Panc1 (cell line): ENCODE results near the gene DPP7. TPM values are rescaled to one million over a fixed set of nuclear protein-coding genes. Genes with fewer than 3 reads are reported as not detected.

Experiments used
- ATAC-seq: fragments of 200-7000 bp; cut with Tn5 transposase; 2 replicates; pipeline ENCODE4 v1.9.1; 2020; ENCODE audit warnings: mild to moderate bottlenecking, moderate library complexity
- BruUV-seq: library from RNA; stranded (reverse); fragments of 400-500 nt; replicated peaks from 2 replicates; lab custom pipeline; 2021; lab: Mats Ljungman, UMichigan
- CTCF ChIA-PET: fragments of 300-600 bp; sonication (Branson Sonifier 250); formaldehyde crosslinking; loops from one replicate; lab custom pipeline; 2022; ENCODE audit warnings: antibody characterized with exemption; lab: Charles Lee
- POLR2A ChIA-PET: fragments of 300-600 bp; sonication (Branson Sonifier 250); formaldehyde crosslinking; loops from one replicate; lab custom pipeline; 2022; ENCODE audit warnings: antibody characterized with exemption; lab: Charles Lee
- DNase-seq: peaks from one replicate; pipeline ENCODE4 v3.0.0-alpha.2; 2010; ENCODE audit warnings: low read depth, low spot score
- H3K27ac ChIP-seq: 2 replicates; pipeline ENCODE4 v1.5.1; 2011; ENCODE audit warnings: mild to moderate bottlenecking, low read length, inconsistent platforms
- H3K27me3 ChIP-seq: fragments of 200-500 bp; sonication (Bioruptor generic); 2 replicates; pipeline ENCODE4 v1.6.0; 2014; ENCODE audit warnings: low read length, inconsistent platforms; ENCODE audit not compliant: control insufficient read depth, insufficient read depth
- H3K36me3 ChIP-seq: fragments of 200-500 bp; sonication (Bioruptor generic); 2 replicates; pipeline ENCODE4 v1.5.1; 2014; ENCODE audit warnings: inconsistent platforms, mild to moderate bottlenecking, low read length, moderate library complexity; ENCODE audit not compliant: control insufficient read depth, insufficient read depth
- H3K4me1 ChIP-seq: 2 replicates; pipeline ENCODE4 v1.5.1; 2011; ENCODE audit warnings: inconsistent platforms, mild to moderate bottlenecking, low read length, moderate library complexity; ENCODE audit not compliant: control insufficient read depth, insufficient read depth
- H3K4me3 ChIP-seq, 2 experiments: 2 replicates each; pipeline ENCODE4 v1.5.1; 2011 to 2012; ENCODE audit warnings: low read depth in 2 of 2, low read length in 2 of 2, mild to moderate bottlenecking in 2 of 2, inconsistent platforms in 1 of 2, moderate library complexity in 1 of 2
- H3K9me3 ChIP-seq: fragments of 200-500 bp; sonication (Bioruptor generic); 2 replicates; pipeline ENCODE4 v1.5.1; 2014; ENCODE audit warnings: low read depth, mild to moderate bottlenecking, inconsistent platforms, low read length, moderate library complexity; ENCODE audit not compliant: control insufficient read depth, insufficient read depth
- CTCF ChIP-seq: fragments of 450-650 bp; IDR thresholded peaks from 2 replicates; pipeline ENCODE4 v1.5.1; 2017; ENCODE audit warnings: mild to moderate bottlenecking
- POLR2AphosphoS5 ChIP-seq: IDR thresholded peaks from 2 replicates; pipeline ENCODE4 v1.6.1; 2012; ENCODE audit warnings: mild to moderate bottlenecking, low read depth, low read length, moderate library complexity
- REST ChIP-seq, 2 experiments: IDR thresholded peaks; 2 replicates each; pipeline ENCODE4 v1.6.1; 2011 to 2012; ENCODE audit warnings: low read depth in 2 of 2, control low read depth in 1 of 2, low read length in 1 of 2, mild to moderate bottlenecking in 1 of 2, moderate library complexity in 1 of 2; ENCODE audit not compliant: insufficient read depth in 1 of 2
- SIN3A ChIP-seq: IDR thresholded peaks from 2 replicates; pipeline ENCODE4 v1.6.1; 2012; ENCODE audit warnings: low read depth, mild to moderate bottlenecking, low read length, moderate library complexity, borderline replicate concordance; ENCODE audit not compliant: insufficient read depth
- TCF7L2 ChIP-seq: IDR thresholded peaks from 2 replicates; pipeline ENCODE4 v1.6.1; 2011; ENCODE audit warnings: mild to moderate bottlenecking, low read depth, low read length, inconsistent platforms
- in situ Hi-C: cut with HindIII; loops from 2 replicates; pipeline ENCODE4 v1.10.0; 2016; ENCODE audit warnings: low sequenced_read_pairs, low pct_unique_long_range_greater_than_20kb
- intact Hi-C: fragments of 100-400 bp; cut with micrococcal nuclease; formaldehyde crosslinking; loops from one replicate; pipeline ENCODE4 v1.10.0; 2022; ENCODE audit not compliant: unreplicated experiment
- total RNA-seq: library from RNA; stranded (reverse); gene quantifications from one replicate; pipeline ENCODE4 v1.2.1, GENCODE V29; 2021; ENCODE audit not compliant: unreplicated experiment

Gene DPP7
- total RNA-seq, 1 experiment from 2014 or later, result 236 TPM

- no TSS peak for BruUV-seq
- intact Hi-C loops, result no loop called here
These were observed 28.9 kb upstream of the DPP7 start for GRCh38 chr9:137143459-137143858.

More at GRCh38 chr9:137143459-137143858, 28.9 kb upstream of the DPP7 start:
- no peak overlapping the region for H3K27ac ChIP-seq
- in situ Hi-C loops, result no loop called here
- no peaks in the 10 kb centered on the region for H3K36me3 ChIP-seq
- no peaks in the 10 kb centered on the region for H3K4me1 ChIP-seq
- TF ChIP-seq REST (IDR thresholded peaks at IDR 0.05; ENCODE audit: insufficient read depth in 1 of 2, low read depth in 2 of 2, low read length in 1 of 2) (no peak), CTCF (no peak), POLR2AphosphoS5 (no peak), SIN3A (no peak), TCF7L2 (no peak)
- POLR2A ChIA-PET, result interaction anchor here (0.6 kb wide), 1 partner anchor 96 kb away, joined by 3 read pairs; no protein-coding TSS in a partner anchor
- no peak for DNase-seq
- no peaks in the 10 kb centered on the region for H3K27me3 ChIP-seq
- H3K9me3 ChIP-seq, result no peaks in the 10 kb centered on the region
- ATAC-seq, result no peak
- CTCF ChIA-PET, result no interaction called here
- no peak overlapping the region for H3K4me3 ChIP-seq
